Skin of body (tissue), 2 donors: ENCODE results near the gene PRKACG. TPM values are rescaled to one million over a fixed set of nuclear protein-coding genes. Genes with fewer than 3 reads are reported as not detected.
"Not testable (repeated sequence)": the region's sequence is repeated elsewhere in the genome, so short reads cannot be mapped to it uniquely, and the experiment has no call there.

Experiments used
- DNase-seq: peaks from one replicate; lab custom pipeline; 2025; lab: John Stamatoyannopoulos, UW
- total RNA-seq: library from RNA; depleted of rRNA; stranded (reverse); fragments of >200 nt; gene quantifications from one replicate; pipeline ENCODE4 v1.2.3, GENCODE V29; 2014

PRKACG gene
- total RNA-seq, 1 donor from 2014 or later, result not detected

GRCh38 chr9:69027355-69028097 lies 13.6 kb upstream of the PRKACG start:
- peak; percentile 19 for DNase-seq

DNA sequence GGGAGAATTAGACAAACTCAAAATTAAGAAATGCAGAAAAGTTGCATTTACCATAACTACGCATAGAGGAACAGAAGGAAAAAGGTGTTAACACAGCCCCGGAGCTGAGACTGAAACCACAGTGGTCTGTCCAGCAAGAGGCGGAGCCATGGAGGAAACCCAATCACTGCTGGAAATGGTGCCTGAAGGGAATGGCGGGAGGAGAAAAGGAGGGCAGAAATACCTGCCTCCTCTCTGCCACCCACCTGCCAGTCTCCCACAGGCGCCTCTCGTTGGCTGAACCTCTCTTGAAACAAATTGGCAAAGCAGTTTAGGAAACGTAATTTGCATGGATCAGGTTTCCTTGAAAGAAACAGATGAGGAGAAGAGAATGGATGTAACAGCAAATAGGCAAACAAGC lies 9.7 kb upstream of the PRKACG start:
- no peak for DNase-seq

DNA sequence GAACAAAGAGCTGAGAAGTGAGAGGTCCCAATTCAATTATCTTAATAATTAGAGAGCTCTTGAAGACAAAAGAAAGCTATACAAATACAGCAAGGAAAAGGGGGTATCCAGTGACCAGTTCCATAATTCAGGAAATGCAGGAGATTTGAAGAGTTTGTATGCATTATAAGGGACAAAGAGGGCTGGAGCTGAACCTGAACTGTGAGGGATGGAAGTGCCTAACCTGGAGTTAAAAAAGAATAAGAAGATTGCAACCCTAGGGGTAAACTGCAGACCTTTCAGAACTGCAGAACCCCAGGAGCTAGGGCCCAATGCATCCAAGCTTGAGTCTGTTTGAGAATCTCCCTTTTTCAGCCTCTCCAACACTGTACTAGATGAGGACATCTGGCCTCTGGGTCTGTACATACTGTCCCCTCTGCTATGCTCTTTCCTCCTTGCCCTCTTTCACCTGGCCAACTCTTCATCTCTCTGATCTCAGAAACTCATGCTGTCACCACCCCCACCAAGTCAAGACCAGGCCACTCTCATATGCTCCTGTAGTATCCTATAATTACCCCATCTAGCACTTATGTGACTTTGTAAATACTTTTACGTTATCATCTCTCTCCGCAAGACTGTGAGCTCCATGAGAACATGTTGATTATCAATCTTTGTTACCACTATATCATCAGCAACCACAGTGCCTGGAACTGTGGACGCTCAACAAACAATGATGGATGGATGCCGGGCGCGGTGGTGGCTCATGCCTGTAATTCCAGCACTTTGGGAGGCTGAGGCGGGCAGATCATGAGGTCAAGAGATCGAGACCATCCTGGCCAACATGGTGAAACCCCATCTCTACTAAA lies 6.6 kb upstream of the PRKACG start:
- DNase-seq, result no peak

GRCh38 chr9:69019808-69020207 lies 5.9 kb upstream of the PRKACG start:
- DNase-seq, result no peak

- no peak for DNase-seq
Observed at GRCh38 chr9:69018737-69019136, 4.8 kb upstream of the PRKACG start.

GRCh38 chr9:69016191-69017096 lies 2.5 kb upstream of the PRKACG start:
- DNase-seq, result no peak

GRCh38 chr9:69013382-69013727 lies 558 bp downstream of the PRKACG start:
- DNase-seq, result no peak

GRCh38 chr9:69012696-69013381 lies 1.1 kb downstream of the PRKACG start:
- no peak for DNase-seq

GRCh38 chr9:69009708-69010107 lies 4.2 kb downstream of the PRKACG start:
- no peak for DNase-seq

DNA sequence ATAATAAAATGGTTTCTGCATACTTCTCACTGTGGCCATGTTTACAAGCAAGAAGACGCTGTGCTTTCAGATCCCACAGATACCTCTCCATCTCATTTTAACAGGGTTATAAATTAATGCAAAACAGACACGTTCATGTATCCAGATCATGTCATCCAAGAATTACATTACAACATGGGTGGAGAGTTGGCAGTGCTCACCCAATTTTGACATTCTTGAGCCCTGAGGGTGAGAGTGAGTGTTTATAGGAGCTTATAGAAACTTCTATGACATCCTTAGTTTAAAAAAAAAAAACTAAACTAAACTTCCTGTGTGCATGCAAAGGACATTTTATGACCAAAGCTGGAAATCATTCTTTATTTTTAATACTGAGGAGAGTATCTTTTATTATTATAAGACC lies 9.1 kb downstream of the PRKACG start:
- DNase-seq, result peak; percentile 46

- DNase-seq, result no peak
Observed at GRCh38 chr9:69003051-69003450, 10.9 kb downstream of the PRKACG start.

DNA sequence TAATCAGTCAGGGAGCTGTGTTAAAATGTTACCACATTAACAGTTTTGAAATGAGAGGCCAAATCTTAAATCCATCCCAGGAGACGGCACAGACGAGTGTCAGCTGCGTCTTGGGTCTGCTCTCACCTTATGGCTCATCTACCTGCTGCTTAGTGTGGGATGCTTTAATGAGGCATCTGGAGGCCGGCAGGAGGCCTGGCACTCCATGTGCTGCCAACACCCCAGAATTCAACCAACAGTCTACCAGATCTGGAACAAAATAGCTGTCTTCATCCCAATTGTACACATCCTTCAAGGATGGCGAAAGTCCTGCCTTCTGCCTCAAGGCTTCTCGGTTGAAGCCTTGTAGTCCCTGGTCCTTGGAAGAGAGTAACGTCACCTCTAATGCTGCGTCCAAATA lies 12.0 kb downstream of the PRKACG start:
- no peak for DNase-seq

DNA sequence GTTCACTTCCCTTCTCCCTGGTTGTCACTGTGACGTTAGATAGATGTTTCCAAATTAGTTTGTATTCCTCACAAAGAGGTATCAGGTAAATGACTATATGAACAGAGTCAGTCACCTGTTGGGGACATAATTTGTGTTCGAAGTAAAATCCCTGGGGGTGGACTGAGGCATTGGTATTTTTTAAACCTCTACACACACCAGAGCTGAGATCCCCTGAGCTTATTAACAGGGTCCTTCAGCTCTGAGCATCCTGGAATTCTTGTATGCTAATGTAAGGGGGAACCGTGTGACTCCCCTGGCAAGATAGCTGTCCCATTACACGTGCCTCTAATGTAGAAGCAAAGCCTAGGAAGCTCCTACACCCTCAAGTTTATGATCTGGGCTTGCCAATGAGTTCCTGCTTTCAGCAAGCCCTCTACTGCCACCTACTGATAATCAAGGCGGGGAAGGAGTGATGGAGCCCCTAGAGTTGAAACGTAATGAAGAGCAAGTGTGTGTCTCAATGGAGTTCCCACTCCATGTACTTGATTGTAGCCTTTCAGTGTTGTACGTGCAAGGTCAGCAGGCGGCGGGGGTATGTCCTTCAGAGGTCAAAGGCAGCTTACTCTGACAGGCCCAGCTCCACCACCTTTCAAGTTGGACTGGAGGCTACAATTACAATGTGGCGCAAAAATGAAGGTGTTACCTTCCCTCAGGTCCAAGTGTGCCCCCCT lies 14.4 kb downstream of the PRKACG start:
- peak; percentile 46 for DNase-seq

GRCh38 chr9:68998812-68999211 lies 15.1 kb downstream of the PRKACG start:
- DNase-seq, result no peak

- DNase-seq, result no peak
Observed at GRCh38 chr9:68998385-68998784, 15.5 kb downstream of the PRKACG start.

GRCh38 chr9:68997666-68998065 lies 16.2 kb downstream of the PRKACG start:
- DNase-seq, result no peak

DNA sequence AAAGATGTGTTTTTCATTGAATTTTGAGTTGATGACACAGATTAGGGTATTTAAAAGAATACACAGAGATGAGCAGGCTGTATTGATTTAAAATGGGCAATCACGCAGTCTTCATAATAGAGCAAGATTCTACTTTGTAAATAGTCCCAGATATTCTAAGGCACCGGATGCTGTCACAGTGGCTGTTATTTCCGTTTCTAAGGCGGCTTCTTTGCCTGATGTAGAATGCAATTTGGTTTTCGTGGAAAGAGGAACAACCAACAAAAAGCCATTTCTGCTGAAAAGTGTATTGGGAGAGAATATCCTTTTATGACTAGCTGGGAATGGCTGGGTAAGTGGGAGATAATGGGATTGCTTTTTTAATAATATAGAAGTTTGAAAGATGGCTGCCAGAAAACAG lies 17.5 kb downstream of the PRKACG start:
- DNase-seq, result no peak

DNA sequence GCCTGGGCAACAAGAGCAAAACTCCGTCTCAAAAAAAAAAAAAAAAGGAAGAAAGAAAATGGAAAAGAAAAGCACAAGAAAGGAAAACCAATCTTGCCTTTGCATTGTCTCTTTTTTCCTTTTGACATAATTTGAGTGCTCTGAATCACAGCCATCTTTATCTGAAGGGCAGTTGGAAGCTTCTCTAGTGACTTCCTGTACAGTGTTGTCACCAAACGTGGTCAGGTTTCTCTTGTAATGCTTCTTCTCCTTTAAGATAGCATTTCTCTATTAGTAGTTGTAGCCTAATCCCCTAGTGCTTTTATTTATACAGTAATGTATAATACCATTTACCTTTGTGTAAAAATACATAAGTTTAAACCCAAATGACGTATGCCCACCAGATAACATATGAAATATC lies 18.1 kb downstream of the PRKACG start:
- DNase-seq, result no peak

DNA sequence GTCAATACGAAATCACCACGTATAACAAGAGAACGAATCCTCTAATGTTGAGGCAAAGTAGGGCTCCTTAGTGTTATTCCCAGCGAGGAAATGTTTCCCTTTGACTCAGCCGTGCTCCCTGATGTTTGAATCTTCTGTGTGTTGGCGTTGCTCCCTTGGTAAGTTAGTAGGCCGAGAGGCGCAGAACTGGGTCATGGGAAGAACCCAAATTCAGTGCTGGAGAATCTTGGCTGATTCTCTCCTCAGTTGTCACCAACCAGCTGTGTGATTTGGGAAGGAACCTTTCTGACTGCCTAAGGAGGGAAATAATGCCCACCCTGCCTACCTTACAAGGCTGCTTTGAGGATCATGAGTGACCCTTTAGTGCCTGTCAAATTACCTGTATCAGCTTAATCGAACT lies 22.5 kb downstream of the PRKACG start:
- DNase-seq, result no peak

- DNase-seq, result not testable (repeated sequence)
Observed at GRCh38 chr9:68986949-68987348, 27.0 kb downstream of the PRKACG start.
